GM12801 (cell line): Measurements from ENCODE around the gene EFTUD2.

Experiments used
- TF ChIP-seq, protein P1 (sequence below): IDR thresholded peaks from one replicate; pipeline ENCODE4 v1.5.1; 2011; ENCODE audit warnings: control low read depth; ENCODE audit not compliant: insufficient read length; ENCODE audit errors: extremely low read depth

EFTUD2 gene

DNA sequence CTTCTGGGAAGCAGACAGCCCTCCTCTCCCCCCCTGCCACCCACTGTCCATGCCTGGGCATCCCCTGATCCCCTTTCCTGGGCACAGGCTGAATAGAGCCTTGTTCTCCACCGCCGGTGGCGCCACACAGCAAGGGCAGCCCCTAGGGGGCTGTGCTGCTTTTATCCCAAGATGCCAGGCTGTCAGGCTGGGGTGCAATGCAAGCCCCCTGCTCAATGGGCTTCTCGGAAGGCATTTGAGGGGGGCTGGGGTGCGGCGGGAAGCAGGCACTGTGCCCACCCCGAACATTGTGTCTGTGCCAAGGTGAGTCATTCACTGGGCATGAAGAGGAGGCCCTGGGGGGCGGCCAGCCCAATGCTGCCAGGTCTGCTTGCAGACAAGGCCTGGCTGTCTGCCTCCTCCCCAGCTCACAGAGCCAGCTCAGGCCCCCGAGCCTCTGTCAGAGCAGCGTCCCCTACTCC, 17.6 kb upstream of the EFTUD2 start:
- TF ChIP-seq, protein P1, sequence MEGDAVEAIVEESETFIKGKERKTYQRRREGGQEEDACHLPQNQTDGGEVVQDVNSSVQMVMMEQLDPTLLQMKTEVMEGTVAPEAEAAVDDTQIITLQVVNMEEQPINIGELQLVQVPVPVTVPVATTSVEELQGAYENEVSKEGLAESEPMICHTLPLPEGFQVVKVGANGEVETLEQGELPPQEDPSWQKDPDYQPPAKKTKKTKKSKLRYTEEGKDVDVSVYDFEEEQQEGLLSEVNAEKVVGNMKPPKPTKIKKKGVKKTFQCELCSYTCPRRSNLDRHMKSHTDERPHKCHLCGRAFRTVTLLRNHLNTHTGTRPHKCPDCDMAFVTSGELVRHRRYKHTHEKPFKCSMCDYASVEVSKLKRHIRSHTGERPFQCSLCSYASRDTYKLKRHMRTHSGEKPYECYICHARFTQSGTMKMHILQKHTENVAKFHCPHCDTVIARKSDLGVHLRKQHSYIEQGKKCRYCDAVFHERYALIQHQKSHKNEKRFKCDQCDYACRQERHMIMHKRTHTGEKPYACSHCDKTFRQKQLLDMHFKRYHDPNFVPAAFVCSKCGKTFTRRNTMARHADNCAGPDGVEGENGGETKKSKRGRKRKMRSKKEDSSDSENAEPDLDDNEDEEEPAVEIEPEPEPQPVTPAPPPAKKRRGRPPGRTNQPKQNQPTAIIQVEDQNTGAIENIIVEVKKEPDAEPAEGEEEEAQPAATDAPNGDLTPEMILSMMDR: no peak

GRCh38 chr17:44915862-44916780, 16.9 kb upstream of the EFTUD2 start:
- TF ChIP-seq, protein P1: no peak

GRCh38 chr17:44915321-44915726, 16.1 kb upstream of the EFTUD2 start, which contains the start of gene GFAP:
GFAP (minus strand) TSS chr17:44915500; CDS start chr17:44915486, 14 bp downstream.
- TF ChIP-seq, protein P1: no peak

GRCh38 chr17:44914698-44915271, 15.5 kb upstream of the EFTUD2 start:
- TF ChIP-seq, protein P1: no peak

DNA sequence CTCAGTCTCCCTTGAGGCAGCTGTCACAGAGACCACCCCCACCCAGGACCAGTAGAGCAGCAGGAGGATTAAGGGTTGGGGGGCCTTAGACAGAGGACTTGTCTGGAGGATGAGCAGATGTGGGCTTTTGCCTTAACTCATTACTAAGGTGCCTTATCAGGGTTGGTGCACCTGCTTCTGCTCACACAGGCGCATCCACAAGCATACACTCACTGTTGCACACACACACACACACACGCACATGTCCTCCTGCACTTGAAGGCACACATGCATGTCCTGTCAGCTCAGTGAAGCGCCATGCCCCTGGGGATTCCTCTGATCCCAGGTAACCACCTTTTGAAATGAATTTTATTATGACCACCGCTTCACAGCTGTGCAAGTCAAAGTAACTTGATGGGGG, 14.9 kb upstream of the EFTUD2 start:
- TF ChIP-seq, protein P1: no peak

- TF ChIP-seq, protein P1: no peak
These were observed 14.4 kb upstream of the EFTUD2 start for GRCh38 chr17:44913676-44914075.

GRCh38 chr17:44912763-44913544, 13.7 kb upstream of the EFTUD2 start:
- TF ChIP-seq, protein P1: no peak
